Stimulated activated CD4-positive, alpha-beta T cell treated with anti-CD3 and anti-CD28 coated beads, Interleukin-12 subunit alpha, Interleukin-12 subunit beta, amount 100 ng/mL, for 4 hours (primary cell): ENCODE results near the gene CHAT.

Experiments
- DNase-seq: peaks from one replicate; pipeline ENCODE4 v3.0.0-alpha.2; 2020

The CHAT gene

GRCh38 chr10:49612513-49613164 lies 1.2 kb upstream of the CHAT start:
- DNase-seq = no peak

DNA sequence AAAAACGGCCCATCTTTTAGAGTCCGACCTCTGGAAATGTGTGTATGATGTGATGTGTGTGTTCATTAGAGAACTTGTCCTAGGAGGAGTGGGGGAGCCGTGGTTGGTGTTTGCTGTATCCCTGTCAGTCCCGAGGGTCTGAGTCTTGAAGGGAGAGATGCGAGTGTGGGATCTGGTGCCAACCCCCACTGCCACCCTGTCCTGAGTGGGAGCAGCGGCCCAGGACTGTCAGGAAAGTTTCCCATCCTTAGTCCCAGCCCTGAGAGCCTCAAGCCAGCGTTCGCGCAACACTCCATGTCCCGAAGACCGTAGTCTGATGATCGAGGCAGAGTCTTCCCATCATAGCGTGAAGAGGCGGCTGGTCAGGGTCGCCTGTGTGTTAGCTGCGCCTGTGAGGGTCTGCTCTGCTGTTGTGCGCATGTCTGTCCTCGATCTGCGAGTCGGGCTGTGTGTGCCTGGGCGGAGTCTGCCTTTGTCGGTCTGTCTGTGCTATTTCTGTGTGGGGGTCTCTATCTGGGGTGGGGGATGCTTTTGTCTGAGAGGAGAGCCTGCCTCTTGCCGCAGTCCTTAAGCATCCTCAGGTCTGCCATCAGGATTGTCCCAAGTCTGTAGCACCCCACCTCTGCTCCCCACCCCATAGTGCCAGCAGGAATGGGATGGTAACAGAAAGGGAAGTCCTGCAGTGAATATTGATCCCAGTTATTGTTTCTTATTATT lies 514 bp upstream of the CHAT start:
- DNase-seq = no peak

DNA sequence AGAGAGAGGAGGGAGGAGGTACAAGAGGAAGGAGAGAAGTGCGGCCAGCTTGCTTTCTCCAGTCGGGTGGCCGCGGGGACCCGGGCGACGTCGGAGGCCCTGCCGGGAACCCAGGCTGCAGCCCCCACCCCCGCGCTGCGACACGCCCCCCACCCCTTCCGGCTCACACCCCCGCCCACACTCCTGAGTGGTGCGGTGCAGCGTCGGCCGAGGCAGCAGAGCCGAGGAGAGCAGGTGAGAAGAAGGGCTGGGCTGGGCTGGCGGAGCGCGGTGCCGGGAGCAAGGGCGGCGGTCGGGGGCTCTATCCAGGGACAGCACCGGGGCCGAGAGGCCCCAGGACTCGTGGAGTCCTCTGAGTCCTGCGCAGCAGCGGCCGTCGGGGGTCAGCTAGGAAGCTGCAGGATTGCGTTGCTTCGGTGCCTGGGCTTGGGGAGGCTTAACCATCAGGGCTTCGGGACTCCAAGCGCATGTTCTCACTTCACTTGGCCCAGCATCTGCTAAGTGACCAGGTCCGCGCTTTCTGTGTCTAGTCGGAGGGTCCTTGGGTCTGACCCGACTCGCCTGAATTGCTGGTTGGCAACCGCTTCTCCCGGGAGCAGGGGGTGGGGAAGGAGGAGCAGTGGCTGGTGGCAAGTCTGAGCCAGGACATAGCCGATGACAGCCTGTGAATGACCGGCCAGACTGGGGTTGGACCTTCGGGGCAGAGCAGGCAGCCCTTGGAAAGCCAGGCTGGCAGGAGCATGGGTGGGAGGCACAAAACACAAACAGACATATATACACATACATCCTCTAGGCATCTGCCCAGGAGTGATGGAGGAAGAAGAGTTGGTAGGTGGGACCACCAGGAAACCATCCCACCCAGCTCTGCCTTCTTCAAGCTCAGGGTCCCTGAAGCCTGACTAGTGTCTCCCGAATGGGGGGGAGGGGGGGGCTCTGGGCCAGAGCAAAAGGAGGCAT lies 683 bp downstream of the CHAT start:
- DNase-seq = no peak

DNA sequence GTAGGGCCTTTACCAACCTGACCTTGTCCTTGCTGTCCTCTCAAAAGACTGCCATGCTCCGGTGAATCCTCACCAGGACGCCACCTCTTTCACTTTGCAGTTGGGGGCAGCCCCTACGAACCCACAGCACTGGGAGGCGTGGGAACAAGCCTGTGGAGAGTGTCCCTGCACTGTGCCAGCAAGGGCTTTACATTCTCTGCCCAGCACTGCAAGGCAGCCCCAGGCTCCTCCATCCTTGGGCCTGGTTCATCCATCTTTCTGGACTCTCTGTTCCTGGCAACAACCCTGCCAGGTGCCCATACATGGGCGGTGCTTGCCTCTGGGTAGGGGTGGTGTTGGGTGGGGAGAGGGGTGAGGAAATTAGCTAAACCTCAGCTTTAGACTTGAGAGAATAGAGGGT lies 1.4 kb downstream of the CHAT start:
- no peak for DNase-seq

DNA sequence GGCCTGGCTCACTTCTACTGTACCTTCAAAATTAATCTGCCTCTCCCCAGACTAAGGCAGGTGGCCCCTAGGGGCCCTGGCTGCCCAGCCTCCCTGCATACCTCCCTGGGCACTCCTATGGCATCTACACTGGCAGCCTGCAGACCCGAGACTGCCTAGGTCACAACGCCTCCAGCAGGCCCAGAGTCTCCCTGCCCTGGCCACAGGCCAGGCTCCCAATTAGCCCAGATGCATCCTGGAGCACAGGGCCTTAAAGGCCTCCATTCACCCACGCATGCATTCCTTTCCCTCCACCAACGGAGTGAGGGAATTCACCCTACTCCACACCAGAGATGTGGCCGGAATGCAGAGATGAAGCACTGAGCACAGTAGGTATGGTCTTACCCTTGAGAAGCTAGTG lies 1.9 kb downstream of the CHAT start:
- no peak for DNase-seq

GRCh38 chr10:49616421-49617101 lies 2.7 kb downstream of the CHAT start:
- DNase-seq = no peak

DNA sequence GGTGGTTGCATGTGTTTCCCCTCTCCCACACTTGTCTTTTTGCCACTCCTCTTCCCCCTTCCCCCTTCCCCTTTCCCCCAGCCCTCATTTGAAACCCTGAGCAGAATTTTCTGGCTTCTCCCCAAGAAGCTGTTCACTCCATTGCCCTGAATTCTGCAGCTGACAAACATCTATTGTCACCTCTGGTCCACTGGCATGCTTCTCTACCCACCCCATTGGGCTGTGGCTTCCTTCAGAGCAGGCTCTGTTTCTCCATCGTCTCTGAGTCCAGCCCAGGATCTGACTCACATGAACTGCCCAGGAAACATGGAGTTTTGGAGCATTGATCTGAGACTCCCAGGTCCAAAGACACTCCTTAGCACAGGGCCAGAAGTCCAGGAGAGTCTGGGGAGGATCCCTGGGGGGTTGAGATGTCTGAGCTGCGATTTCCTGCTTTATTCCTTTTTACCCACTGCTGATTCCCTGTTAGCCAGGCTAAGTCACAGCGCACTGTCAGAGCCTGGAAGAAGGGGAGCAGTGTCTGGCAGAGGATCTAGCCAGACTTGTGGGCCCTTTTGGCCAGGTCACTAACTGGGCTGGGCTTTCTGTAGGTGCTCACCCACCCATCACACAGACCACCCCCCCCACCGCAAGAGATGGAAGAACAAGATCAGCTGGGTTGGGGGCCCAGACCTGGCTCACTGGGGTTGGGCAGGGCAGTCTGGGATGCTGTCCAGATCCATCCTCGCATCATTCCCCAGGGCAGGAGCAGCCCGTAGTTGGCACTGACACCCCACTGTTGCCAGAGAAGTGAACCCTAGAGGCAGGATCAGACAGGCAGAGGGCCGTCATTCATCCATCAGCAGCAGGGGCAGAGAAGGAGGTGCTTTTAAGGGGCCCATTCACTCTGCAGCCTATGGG lies 3.5 kb downstream of the CHAT start:
- no peak for DNase-seq

DNA sequence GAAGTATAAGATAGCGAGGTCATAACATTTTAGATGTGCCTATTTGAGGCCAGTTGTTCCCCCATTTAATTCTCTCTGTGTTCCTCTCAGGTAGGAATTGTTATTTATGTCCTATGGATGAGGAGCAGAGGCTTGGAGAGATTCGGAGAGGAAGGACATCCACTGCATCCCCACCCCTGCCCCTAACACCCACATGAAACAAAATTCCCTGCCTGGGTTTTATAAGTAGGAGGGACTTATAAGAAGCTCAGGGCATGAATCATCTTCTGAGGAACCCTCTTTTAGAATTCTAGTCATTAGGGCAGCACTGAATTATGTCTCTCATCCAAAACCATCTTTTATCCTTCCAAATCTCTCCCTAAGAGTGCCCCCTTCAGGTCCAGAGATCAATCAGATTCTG lies 5.0 kb downstream of the CHAT start:
- DNase-seq = no peak

DNA sequence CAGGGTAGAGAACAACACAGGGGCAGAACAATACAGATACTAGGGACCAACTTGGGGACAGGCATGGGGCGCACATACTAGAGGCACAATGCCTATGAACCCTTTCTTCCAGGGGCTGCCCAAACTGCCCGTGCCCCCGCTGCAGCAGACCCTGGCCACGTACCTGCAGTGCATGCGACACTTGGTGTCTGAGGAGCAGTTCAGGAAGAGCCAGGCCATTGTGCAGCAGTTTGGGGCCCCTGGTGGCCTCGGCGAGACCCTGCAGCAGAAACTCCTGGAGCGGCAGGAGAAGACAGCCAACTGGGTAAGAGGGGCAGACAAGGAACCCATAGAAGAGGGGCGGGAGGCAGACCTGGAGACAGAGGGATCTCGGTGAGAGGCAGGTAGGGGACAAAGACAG lies 5.8 kb downstream of the CHAT start:
- DNase-seq = no peak

GRCh38 chr10:49620286-49620810 lies 6.5 kb downstream of the CHAT start:
- no peak for DNase-seq

- no peak for DNase-seq
Observed at GRCh38 chr10:49620841-49621378, 7.1 kb downstream of the CHAT start.

DNA sequence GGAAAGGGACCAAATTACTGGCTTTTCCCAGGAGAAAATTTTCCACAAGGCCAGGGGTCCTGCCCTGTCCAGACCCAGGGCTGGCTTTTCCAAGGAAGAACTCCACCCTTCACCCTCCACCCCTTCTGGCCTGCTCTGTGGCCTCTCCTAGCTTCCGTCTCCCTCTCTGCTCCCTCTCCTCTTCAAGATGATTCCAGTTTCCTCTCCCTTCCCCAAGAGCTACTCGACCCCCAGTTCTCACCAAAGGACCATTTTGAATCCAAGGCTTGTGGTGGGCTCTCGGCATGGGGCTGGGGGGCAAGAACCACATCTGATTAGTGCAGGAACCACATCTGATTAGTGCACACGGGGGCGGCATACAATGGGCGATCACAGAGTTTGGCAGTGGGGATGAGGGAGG lies 7.7 kb downstream of the CHAT start:
- DNase-seq = no peak

GRCh38 chr10:49622426-49623425 lies 8.9 kb downstream of the CHAT start:
- DNase-seq = no peak

DNA sequence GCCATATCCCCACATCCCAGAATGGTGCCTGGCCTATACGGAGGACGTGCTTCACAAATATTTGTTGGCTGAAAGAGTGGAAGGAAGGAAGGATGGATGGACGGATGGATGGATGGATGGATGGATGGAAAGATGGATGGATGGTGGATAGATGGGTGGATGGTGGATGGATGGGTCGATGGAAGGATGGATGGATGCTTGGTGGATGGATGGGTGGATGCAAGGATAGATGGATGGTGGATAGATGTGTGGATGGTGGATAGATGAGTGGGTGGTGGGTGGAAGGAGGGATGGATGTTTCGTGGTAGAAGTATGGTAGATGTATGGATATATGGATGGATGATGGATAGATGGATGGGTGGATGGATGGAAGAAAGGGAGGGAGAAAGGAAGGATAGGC lies 10.8 kb downstream of the CHAT start:
- no peak for DNase-seq

DNA sequence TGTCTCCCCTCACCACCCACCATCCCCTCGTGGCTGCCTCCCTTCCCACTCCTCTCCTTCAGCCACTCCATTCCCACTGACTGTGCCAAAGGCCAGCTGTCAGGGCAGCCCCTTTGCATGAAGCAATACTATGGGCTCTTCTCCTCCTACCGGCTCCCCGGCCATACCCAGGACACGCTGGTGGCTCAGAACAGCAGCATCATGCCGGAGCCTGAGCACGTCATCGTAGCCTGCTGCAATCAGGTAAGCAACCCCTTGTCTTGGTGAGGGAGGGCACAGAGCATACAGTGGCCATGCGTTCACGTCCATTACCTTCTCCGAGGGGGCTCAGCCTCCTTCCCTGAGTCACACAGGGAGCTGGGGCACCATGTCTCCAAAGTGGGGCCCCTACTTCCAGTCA lies 11.6 kb downstream of the CHAT start:
- no peak for DNase-seq

DNA sequence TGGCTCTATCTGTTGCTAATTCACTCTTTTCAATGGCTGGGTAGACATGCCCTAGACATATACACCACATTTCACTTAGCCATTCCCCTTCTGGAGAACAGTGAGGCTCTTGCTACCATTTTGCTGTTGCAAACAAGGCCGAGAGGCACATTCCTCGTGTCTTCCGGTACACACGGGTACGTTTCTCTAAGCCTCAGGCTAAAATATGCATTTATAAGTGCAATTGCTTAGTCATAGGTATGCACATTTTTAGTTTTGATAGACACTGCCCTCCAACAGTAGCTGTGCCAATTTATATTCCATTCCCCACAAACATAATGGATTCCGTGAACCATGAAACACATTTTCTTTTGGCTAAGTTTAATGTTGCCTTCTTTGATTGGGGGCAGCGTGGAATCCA lies 13.2 kb downstream of the CHAT start:
- DNase-seq = no peak

GRCh38 chr10:49627644-49628247 lies 13.9 kb downstream of the CHAT start:
- no peak for DNase-seq

DNA sequence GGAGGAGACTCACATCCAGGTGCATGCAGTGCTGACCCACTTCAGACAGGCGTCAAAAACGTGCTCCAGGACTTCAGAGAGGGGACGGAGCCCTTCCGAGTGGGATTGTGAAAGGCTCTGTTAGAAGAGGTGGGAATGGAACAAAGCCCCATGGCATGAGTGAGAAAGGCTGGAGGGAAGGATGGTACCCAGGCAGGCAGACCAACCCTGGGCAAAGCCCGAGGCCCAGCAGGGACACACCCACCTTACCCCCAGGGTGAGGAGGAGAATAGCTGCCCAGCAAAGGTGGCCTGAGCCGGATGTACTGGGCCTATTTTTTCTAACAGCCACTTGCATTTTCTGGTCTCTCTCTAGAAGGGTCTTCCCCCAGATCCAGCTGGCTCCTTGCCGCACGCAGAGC lies 14.8 kb downstream of the CHAT start:
- DNase-seq = no peak

GRCh38 chr10:49629431-49629881 lies 15.6 kb downstream of the CHAT start:
- no peak for DNase-seq

DNA sequence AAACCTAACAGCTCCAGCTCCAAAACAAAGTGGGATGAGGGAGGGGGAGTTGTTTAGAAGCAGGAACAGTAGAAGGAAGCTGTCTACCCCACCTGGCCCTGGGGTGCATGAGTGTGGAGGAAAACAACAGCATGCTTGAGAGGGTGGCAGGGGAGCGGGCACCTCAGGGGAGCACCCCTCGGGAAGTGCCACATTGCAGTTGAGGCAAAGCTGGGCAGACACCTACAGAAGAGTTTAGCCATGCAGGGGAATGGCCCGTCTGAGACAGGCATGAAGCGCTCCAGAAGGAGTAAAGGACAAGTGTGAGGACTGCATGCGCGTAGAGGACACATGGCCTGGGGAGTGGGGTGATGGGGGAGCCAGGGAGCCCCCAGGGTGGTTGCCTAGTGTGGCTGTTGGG lies 18.1 kb downstream of the CHAT start:
- DNase-seq = no peak
